DND-41 (cell line): ENCODE measurements around the gene EPC2.

ENCODE experiments used
- EZH2 ChIP-seq: IDR thresholded peaks from 3 replicates; pipeline ENCODE4 v1.6.1; 2012; ENCODE audit warnings: borderline replicate concordance, low read depth, mild to moderate bottlenecking, moderate library complexity, low read length, inconsistent platforms; ENCODE audit not compliant: severe bottlenecking
- TF ChIP-seq, protein P1 (sequence below): IDR thresholded peaks from 2 replicates; pipeline ENCODE4 v1.5.1; 2012; ENCODE audit warnings: borderline replicate concordance, low read length, moderate library complexity, mild to moderate bottlenecking; ENCODE audit not compliant: poor library complexity, severe bottlenecking; ENCODE audit errors: extremely low read depth

DNA sequence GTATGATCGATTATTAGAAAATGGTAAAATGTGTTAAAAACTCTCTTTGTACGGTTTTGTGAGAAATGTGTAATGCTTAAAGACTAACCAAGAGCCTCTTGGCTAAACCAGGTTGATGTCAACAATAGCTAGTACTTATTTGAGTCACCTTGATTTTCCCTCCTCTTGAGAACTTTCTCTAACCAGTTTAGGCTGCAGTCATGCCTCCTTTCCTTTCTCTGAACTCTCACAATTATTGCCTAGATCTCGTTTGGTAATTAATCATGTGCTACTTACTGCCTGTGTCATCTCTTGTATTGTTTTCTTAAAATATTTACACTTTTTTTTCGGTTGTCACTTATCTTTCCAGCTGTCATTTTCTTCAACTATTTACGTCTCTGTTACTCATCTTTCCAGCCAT is 1.1 kb upstream of the EPC2 start:
- TF ChIP-seq, protein P1, sequence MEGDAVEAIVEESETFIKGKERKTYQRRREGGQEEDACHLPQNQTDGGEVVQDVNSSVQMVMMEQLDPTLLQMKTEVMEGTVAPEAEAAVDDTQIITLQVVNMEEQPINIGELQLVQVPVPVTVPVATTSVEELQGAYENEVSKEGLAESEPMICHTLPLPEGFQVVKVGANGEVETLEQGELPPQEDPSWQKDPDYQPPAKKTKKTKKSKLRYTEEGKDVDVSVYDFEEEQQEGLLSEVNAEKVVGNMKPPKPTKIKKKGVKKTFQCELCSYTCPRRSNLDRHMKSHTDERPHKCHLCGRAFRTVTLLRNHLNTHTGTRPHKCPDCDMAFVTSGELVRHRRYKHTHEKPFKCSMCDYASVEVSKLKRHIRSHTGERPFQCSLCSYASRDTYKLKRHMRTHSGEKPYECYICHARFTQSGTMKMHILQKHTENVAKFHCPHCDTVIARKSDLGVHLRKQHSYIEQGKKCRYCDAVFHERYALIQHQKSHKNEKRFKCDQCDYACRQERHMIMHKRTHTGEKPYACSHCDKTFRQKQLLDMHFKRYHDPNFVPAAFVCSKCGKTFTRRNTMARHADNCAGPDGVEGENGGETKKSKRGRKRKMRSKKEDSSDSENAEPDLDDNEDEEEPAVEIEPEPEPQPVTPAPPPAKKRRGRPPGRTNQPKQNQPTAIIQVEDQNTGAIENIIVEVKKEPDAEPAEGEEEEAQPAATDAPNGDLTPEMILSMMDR = no peak
- no peak for TF ChIP-seq EZH2
